Uterus (tissue), 2 donors: Measurements from ENCODE around the gene TTC1.

ENCODE experiments used
- POLR2A ChIP-seq, 2 donors: fragments of 450-650 bp; IDR thresholded peaks; one replicate each; pipeline ENCODE4 v1.6.1; 2016; ENCODE audit warnings: antibody characterized with exemption in 2 of 2, mild to moderate bottlenecking in 1 of 2, moderate library complexity in 1 of 2
- TF ChIP-seq, protein P1 (sequence below), 4 experiments: fragments of 200-600 bp in 2 of 4; fragments of 450-650 bp in 2 of 4; sonication (generic) in 2 of 4; IDR thresholded peaks; one replicate each; pipeline ENCODE4 v1.5.1; 2016 to 2019; ENCODE audit warnings: antibody characterized with exemption in 4 of 4, mild to moderate bottlenecking in 2 of 4, moderate library complexity in 1 of 4

DNA sequence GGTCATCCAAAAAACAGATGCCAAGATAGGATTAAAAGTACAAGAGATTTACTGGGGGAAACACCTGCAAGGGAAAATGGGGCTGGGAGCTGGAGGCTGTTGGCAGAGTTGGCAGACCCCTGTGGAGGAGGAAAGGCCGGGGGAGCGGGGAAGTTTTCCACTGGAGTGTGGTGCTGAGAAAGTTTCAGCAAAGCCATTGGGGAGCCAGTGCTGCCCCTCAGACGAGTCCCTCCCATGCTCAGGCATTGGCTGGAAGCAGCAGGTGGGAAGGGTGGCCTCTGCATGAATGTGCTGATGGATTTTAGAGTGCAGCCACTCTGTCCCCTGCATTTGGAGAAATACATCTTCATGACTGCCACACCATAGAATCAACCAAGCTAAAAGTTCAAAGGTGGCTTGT lies 52.8 kb downstream of the TTC1 start:
- no peak for TF ChIP-seq POLR2A (IDR thresholded peaks at IDR 0.05)
- TF ChIP-seq, protein P1, sequence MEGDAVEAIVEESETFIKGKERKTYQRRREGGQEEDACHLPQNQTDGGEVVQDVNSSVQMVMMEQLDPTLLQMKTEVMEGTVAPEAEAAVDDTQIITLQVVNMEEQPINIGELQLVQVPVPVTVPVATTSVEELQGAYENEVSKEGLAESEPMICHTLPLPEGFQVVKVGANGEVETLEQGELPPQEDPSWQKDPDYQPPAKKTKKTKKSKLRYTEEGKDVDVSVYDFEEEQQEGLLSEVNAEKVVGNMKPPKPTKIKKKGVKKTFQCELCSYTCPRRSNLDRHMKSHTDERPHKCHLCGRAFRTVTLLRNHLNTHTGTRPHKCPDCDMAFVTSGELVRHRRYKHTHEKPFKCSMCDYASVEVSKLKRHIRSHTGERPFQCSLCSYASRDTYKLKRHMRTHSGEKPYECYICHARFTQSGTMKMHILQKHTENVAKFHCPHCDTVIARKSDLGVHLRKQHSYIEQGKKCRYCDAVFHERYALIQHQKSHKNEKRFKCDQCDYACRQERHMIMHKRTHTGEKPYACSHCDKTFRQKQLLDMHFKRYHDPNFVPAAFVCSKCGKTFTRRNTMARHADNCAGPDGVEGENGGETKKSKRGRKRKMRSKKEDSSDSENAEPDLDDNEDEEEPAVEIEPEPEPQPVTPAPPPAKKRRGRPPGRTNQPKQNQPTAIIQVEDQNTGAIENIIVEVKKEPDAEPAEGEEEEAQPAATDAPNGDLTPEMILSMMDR (IDR thresholded peaks at IDR 0.05): no peak
